AML-193 (cell line): ENCODE results near the gene ITPR1.
A peak's percentile ranks its signal among the peaks of the same experiment; 100 is the strongest.
"Not testable (repeated sequence)": the region's sequence is repeated elsewhere in the genome, so short reads cannot be mapped to it uniquely, and the experiment has no call there.

Experiments
- DNase-seq, 2 experiments: peaks; one replicate each; lab custom pipeline; 2025; lab: John Stamatoyannopoulos, UW

Gene ITPR1

DNA sequence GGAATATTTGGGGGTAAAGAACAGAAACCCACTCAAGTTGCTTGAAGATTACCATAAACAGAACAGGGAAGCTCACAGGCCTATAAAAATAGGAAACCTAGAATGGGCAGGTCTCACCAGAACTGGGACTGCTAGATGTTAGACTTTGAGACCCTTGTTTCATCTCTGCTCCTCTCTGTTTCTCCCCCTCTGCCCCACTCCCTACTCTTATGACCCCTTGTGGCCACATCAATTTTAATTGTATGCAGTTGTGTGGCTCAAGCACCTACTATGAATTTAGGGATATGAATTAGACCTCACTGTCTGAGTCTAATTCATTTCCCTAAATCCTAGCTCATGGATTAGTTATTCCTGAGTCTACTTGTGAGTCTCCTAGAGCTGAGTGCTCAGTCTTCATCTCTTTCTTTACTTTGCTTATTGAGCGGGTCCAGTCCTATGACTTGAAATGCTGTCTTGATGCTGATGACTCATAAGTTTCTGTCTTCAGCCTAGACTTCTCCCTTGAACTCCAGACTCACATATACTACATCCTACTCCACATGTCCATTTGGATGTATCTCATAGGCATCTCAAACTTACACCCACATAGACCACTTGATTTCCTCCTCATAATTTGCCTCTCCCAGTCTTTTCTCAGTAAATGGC, 78.7 kb downstream of the ITPR1 start:
- DNase-seq = peak in 1 of 2 experiments; percentile 42

DNA sequence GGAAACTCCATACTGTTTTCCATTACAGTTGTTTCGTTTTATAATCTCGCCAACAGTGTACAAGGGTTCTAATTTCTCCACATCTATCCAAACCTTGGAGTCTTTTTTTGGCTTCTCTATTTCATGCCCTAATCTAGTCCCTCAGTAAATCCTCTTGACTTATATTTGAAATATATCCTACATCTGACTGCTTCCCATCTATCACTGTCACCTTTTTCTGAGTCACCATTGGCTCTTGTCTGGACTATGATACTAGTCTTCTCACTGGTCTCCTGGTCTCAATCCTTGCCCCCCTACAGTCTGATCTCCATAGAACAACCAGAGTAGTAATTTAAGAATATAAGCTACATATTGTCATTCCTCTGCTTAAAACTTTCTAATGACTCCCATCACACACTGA, 80.0 kb downstream of the ITPR1 start:
- DNase-seq = no peak

DNA sequence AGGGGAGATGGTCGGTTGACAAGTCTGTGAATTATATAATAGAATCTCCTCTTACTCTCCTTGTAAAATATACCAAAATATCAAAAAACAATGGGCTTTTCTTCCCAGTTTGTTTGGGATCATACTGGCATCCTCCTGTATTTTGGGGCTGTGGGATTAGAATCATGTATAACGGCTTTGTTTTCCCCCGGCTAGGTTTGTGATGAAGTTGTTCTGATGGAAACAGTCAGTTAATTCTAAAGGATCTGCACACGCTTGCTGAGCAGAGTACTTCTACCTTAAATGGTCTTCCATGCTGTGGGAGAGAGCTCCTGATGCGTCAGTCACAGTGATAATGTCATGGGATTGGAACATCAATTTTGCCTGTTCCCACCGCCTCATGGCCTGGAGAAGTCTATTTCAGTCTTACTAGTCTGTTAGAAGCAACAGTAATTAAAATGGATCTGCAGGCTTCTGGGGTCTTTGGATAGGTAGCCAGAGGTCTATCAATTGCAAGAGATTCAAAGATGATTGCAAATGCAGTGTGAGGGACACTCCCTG, 81.3 kb downstream of the ITPR1 start:
- DNase-seq = no peak

DNA sequence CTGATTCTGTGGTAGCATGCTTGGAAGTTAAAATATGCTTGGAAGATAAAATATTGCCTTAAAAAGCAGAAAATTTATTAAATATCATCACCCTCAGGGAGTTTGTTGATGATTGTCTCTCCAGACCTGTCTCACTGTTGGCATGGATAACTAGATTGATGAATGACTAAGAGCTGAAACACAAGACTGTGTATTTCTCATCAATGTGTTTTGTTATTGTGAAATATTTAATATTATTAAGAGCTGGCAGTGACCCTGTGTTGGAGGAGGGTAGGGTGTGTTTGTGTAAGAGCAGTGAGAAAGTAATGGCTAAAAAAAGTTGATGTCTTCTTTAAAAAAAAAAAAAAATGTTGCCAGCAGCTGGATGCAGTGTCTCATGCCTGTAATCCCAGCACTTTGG, 82.2 kb downstream of the ITPR1 start:
- no peak for DNase-seq

DNA sequence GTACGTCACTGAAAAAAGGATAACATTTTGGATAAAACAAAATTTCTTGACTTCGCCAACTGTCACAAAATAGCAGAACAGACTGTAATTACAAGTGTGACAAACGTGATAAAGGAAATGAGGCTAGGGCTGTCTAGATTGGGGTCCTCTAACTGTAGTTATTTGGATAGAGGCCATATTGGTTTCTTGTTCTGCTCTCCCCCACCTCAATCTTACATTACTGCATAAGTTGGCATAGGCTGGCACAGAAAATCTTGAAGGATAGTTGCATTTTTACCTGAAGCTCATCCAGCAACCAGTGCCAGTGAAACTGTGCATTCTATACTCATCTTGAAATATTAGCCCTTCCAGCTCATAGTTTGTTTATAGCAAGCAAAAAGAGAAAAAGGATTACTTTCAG, 84.6 kb downstream of the ITPR1 start:
- no peak for DNase-seq

DNA sequence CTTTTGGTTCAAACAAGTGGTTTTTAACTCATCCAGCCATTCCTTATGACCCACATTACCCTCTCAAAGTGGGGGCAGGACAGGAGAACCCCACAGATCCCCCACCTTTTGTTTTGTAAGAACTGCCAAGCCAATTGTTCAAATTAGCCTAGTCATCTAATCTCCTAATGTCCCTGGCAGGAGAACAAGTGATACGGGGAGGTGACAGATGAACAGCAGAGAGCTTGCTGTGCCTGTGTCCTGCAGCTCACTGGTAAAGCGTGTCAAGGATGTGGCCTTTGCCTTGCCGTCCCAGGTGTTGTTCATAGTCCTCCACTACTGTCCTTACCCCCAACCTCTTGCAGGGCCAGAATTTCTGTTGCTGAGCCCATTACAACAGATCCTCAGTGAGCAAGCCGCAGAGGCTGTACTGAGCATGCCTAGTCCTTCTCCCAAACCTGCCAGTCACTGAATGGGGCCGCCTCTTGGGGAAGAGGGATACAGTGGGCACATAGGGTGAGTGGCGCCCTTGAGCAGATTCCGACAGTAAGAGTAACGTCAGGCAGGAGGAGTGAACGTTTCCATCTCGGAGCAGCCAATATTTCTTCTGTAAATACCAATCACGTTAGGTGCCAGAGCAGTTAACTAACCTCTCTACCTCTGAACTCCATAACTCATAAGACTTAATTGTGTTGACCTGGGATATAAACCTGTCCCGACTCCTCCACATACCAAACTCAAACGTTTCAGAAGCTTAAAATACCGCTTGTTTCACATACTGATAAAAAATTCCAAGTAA, 87.4 kb downstream of the ITPR1 start:
- no peak for DNase-seq

DNA sequence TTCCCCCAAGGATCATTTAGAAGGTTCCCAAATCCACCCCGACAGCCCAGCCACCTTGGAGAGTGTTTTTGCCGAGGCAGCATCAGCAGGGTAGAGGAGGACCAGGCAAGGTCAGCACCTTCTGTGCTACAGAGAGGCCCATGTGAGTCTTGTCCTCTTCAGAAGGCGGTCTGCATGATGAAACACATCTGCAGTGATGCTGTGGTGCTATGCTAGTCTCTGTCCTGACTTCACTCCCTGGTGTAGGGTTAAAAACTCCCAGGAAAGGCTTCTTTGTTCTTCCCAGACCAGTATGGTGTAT, 87.9 kb downstream of the ITPR1 start:
- no peak for DNase-seq

DNA sequence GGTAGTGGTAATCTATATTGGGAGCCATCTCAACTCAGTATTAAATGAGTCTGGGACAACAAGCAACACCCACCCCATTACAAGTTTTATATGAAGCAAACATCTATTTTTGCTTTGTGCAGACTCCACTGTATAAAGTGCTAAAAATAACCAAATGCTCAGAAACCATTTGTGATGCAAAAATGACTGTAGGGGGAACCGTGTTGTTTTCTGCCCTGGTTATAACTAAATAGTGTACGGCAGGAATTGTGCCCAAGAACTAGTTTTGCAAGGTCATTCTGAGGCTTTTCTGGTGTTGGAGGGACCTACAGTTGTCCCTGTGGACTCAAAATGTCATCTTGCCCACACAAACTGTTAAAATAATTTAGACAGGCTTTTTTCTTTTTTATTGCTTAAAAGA, 88.3 kb downstream of the ITPR1 start:
- DNase-seq = no peak

DNA sequence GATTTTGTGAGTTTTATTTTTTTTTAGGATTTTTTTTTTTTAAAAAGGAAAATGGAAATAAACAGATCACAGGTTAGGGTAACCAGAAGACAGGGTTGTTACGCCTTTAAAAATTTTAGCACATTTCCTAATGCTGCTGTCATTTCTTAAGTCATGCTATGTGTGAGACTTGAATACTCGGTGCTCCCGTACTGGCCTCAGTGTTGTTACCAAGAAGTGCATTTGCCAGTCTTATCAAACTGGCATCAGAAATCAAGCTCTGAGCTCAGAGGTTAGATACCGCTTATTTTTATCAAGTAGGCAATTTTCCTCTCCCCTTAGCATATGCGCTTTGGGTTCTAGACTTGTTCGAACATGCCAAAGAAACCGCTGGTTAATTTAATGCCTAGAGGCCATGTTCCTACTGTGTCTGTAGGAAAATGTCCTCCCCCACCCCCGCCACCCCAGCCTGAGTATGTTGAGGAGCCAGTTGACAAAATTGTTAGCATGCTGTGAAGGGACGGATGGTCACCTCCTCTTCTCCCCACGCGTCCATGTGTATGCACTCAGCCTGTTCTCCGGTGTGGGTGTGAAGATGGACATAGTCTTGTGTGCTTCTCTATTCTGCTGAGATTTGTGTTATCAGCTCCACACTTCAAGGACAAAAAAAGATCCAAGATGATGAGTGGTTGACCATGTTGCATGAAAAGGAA, 88.9 kb downstream of the ITPR1 start:
- no peak for DNase-seq

DNA sequence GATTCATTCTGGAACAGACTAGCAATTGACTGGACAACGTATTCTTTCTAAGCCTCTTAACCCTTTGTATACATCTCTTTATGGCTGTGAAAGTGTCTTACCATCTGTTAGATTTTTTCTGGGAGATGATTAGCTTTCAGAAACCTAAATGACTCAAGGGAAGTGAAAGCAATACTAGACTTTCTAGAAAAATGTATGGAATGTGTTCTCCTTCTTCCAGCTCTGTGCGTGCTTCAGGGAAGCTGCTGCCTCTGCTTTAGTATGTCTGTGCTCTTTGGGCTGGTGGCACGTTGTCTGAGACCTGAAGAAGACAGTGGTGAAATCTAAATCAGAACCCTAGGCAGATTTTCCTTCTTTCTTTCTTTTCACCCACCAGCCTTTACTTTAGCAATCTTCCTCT, 89.5 kb downstream of the ITPR1 start:
- no peak for DNase-seq

DNA sequence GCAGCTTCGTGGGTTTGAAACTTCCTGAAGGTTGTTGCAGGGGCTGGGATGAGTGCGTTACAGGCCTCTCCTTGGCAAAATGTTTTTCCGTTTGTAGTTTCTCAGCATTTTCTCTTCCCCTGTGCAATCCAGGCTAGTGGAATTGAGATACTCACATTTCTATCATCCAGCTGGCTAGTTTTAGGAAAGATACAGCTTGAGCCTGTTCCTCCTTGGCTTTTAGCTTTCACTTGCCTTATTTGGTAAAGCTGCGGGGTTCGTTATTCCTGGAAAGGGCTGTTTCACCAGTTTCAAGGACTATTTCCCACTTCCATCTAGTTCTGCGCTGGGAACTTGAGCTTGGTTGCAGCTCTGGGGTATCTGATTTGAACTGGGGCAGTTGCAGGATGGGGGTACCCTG, 90.3 kb downstream of the ITPR1 start:
- no peak for DNase-seq

DNA sequence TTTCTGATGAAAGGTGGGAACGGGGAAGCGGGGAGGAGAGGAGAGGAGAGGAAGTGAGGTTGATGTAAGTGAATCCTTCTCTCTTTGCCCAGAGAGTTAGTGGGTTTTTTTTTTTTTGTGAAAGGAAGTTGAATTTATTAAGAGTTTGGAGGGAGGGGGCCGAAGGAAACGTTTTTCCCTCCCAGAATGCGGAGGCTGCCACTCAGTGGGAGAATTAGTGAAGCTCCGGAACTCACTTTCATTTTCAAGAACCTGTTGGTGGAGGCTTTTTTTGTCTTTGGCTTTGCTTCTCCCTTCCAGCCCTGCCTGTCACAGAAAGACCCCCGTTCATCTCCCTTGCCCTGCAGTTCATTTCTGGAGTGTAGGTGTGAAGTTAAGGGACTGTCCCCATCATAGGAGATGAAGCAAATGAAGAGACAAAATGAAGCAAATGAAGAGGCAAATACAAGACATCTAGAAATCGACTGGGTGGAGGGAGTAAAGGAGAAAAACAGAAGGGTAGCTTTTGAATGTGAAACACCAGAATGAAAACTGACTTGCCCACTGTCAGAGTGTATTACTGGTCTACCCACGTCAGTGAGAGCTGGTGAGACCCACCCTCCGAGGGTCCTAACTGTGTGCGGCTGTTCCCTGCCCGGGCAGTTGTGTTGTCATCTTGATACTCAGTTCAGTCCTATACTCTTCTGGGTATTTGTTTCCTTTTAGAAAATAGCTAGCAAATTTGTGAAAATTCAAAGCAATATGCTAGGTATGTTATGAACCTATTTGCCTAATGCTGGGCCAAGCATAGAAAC, 91.5 kb downstream of the ITPR1 start:
- DNase-seq = peak; percentile 64 to 71

DNA sequence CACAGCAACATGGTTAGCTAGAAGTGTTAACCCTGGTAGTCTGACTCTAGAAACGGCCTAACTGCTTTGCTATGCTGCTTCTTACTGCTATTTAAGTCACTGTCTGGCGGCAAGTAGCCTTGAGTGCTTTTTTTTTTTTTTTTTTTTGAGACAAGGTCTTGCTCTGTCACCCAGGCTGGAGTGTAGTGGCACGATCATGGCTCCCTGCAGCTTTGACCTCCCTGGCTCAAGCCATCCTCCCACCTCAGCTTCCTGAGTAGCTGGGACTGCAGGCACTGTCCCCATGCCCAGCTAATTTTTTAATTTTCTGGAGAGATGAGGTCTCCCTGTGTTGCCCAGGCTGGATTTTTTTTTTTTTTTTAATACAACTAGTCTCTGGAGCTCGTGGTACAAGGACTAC, 93.2 kb downstream of the ITPR1 start:
- DNase-seq = no peak

DNA sequence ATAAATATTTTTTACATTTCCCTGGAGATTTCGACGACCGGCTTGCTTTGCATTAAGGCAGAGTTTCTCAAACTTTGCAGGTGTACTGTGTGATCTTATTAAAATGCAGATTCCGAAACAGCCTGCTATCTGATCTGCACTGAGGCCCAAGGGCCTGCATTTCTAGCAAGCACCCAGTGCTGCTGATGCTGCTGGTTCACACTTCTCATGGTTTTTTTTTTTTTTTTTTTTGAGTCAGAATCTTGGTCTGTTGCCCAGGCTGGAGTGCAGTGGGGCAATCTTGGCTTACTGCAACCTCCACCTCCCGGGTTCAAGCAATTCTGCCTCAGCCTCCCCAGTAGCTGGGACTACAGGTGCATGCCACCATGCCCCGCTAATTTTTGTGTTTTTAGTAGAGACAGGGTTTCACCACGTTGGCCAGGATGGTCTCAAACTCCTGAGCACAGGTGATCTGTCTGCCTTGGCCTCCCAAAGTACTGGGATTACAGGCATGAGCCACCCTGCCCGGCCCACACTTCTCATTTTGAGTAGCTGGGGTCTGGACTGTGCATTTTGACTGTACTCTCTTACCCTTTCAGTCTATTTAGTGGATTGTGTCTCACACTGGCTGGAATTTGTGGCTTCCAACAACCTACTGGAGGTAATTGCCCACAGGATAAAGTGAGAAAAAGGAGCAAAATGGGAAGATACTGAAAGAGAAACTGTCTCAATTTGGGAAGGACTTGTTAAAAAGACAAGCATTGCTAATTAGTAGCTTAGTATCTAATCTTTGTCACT, 94.1 kb downstream of the ITPR1 start:
- no peak for DNase-seq

DNA sequence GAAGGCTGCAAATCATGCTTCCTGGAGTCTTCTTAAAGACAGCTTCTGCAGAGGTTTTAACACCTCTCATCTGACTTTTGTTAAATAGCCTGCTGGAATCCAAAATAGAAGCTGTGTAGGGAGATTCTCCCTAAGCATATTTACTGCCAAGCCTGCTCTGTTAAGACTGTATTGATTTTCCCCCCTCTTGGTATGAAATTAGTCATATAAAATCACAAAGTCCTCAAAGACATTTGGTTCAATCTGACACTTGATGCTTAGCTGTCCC, 94.6 kb downstream of the ITPR1 start:
- no peak for DNase-seq

DNA sequence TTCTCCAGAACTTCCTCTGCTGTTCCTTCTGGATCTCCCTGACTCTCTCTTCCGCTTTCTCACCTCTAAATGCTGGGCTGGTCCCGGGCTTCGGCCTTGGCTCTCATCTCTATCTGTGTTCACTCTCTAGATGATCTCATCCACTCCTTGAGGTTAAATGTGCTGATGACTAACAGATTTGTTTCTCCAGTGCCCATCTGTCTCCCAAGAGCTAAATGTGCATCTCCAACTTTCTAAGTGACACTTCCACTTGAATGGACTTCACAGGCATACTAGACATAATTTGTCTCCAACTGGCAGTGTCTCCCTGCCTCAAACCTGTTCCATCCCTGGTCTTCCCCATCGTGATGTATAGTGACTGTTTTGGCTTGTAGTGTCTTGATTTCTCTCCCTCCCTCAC, 95.3 kb downstream of the ITPR1 start:
- DNase-seq = no peak

DNA sequence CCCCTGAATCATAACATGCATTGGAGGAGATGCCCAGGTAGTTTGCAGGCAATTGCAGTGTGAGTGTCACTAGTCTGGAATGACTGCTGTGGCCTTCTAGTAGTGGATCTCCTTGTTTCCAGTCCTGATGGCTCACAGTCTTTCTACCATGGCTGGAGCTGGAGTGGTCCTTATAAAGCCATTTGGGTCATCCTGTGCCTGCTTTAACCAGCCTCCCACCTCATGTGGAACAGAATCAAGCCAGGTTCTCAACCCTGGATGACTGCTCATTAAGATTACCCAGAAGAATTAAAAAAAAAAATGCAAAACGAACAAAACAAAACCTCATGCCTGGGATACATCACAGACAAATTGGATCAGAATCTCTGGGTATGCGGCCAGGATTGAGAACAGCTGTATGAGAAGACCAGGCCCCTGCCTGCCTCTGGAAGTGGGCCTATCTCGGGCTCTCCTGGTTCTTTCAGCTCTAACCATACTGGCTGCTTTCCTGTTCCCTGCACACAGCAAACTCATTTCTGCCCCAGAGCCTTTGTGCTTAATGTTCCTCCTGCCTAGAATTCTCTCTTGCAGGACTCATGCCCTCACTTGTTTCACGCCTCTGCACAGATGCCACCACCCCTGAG, 96.4 kb downstream of the ITPR1 start:
- no peak for DNase-seq

DNA sequence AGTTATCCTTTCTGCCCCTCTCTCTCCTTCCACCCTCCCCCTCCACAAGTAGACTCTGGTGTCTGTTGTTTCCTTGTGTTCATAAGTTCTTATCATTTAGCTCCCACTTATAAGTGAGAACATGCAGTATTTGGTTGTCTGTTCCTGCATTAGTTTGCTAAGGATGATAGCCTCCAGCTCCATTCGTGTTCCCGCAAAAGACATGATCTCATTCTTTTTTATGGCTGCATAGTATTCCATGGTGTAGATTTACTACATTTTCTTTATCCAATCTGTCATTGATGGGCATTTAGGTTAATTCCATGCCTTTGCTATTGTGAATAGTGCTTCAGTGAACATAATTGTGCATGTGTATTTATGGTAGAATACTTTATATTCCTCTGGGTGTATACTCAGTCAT, 97.7 kb downstream of the ITPR1 start:
- DNase-seq = not testable (repeated sequence)

DNA sequence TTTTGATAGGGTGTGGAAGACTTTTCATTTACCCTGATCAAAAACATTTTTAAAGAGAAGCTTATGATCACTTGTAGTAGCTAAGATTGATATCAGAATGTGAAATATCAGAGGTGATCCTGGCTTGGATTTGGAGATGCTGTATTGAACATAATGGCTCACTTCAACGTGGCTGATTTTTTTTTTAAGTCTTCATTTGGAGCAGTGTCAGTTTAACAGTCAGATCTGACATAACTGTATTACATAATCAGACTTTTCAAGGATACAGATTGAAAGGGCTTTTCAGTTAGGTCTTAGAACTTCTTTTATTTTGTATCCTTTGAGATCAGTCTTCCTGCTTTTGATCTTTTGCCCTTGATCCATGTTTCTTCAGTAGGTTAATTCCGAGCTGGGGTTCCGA, 98.5 kb downstream of the ITPR1 start:
- peak in 1 of 2 experiments; percentile 23 for DNase-seq

DNA sequence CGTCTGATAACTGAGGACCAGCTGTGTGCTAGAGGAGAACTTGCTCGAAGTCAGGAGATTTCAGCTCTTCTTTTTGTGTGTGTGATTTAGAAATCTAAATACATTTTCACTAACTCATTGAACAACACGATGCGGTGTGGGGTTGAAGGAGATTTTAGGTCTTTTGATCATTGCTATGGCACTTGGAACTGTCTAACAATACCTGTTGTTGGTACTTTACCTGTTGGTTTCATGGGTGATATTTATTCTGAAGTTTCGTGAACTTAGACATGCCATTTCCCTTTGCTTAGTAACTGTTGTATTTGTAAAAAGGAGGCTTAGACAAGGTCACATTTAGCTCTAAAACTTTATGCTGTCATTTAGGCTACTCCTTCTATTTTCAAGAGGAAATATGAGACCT, 99.9 kb downstream of the ITPR1 start:
- DNase-seq = no peak

DNA sequence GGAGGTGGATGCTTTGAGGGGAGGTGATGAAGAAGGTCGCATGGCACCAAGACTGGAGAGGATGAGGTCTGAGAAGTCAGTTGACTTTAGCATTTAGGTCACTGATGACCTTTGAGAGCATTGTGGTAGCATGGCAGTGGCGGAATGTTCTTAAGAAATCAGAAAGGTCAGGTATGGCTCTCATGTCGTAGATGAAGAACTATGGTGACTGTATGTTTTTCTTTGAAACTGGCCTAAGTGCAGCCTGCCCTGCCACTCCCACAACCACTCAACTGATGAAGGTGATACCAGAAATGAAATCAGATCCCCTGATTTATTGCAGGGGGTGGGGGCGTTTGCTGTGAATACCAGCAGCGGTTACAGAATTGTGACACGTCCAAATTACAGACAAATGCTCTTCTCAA, 102.6 kb downstream of the ITPR1 start:
- DNase-seq = no peak
